K562 (cell line): ENCODE measurements around the gene SYT15.
"Not testable (repeated sequence)": the region's sequence is repeated elsewhere in the genome, so short reads cannot be mapped to it uniquely, and the experiment has no call there.

ENCODE experiments used
- ARNT ChIP-seq, 2 experiments: fragments of 450-650 bp; IDR thresholded peaks; 2 replicates each; pipeline ENCODE4 v1.6.1; 2016; ENCODE audit warnings: mild to moderate bottlenecking in 1 of 2
- CTCF ChIP-seq, 3 experiments: IDR thresholded peaks in 2 of 3; conservative IDR thresholded peaks in 1 of 3; 2 replicates each; pipeline ENCODE4 v1.5.1; 2011 to 2012; ENCODE audit warnings: low read length in 3 of 3, mild to moderate bottlenecking in 3 of 3, control low read depth in 2 of 3, improper control_type of control experiment in 1 of 3, inconsistent platforms in 1 of 3, low read depth in 1 of 3, mixed read lengths in 1 of 3, moderate library complexity in 1 of 3; ENCODE audit not compliant: insufficient read depth in 2 of 3
- MED1 ChIP-seq: sonication (generic); formaldehyde crosslinking; IDR thresholded peaks from 2 replicates; pipeline ENCODE4 v1.8.1; 2023; ENCODE audit warnings: missing genetic modification reagents, borderline replicate concordance
- MEF2A ChIP-seq: IDR thresholded peaks from 2 replicates; pipeline ENCODE4 v1.6.1; 2011; ENCODE audit warnings: low read depth, mild to moderate bottlenecking, low read length, moderate library complexity; ENCODE audit not compliant: control insufficient read depth
- NR2C2 ChIP-seq, 2 experiments: fragments of 200-800 bp in 1 of 2; sonication (Bioruptor generic) in 1 of 2; sonication (generic) in 1 of 2; formaldehyde crosslinking in 1 of 2; IDR thresholded peaks; 2 replicates each; pipeline versions ENCODE4 v1.6.1 to v1.8.0; 2016 to 2022; ENCODE audit warnings: mild to moderate bottlenecking in 1 of 2, missing compliant biosample characterization in 1 of 2, missing genetic modification characterization in 1 of 2, missing genetic modification reagents in 1 of 2
- PCBP2 ChIP-seq: fragments of 200-400 bp; formaldehyde crosslinking; IDR thresholded peaks from 2 replicates; pipeline ENCODE4 v1.6.1; 2018; ENCODE audit warnings: low read length, low read depth, mild to moderate bottlenecking, moderate library complexity; ENCODE audit not compliant: poor library complexity, severe bottlenecking
- POLR2A ChIP-seq: fragments of 450-650 bp; conservative IDR thresholded peaks from 2 replicates; pipeline ENCODE4 v1.6.1; 2016
- ZNF408 ChIP-seq: fragments of 250-450 bp; sonication (Bioruptor Pico); IDR thresholded peaks from 2 replicates; pipeline ENCODE4 v1.4.0; 2020; ENCODE audit warnings: low read depth, mild to moderate bottlenecking, moderate library complexity

GRCh38 chr10:46577624-46578473, 1.1 kb upstream of the SYT15 start:
- not testable (repeated sequence) for TF ChIP-seq CTCF (IDR thresholded peaks at IDR 0.05 in 2 of 3, conservative IDR thresholded peaks at IDR 0.05 in 1 of 3; ENCODE audit: insufficient read depth in 2 of 3, low read depth in 1 of 3, low read length in 3 of 3); POLR2A; ARNT (IDR thresholded peaks at IDR 0.05); MEF2A; NR2C2 (CRISPR knock-in tag; IDR thresholded peaks at IDR 0.05); NR2C2 (tag; IDR thresholded peaks at IDR 0.05); ZNF408 (CRISPR knock-in tag); MED1; PCBP2
